Measurements from ENCODE around the gene PACRG. TPM values are rescaled to one million over a fixed set of nuclear protein-coding genes. Genes with fewer than 3 reads are reported as not detected.

Gene PACRG
- total RNA-seq (2022; extraction: Qiagen RNA extraction; ENCODE audit: low read depth) = 0.25 TPM in 1 of 5 replicates, not detected in the others

GRCh38 chr6:162727322-162728182, at the start of gene PACRG, which contains the start of gene PRKN:
Gene PACRG (plus strand): TSS chr6:162727974.
Gene PRKN (minus strand): TSS chr6:162727766.

Other genes with a start within 250 kb of the PACRG start
- 0.07 TPM in 1 of 5 replicates, not detected in the others for gene PRKN, start 208 bp upstream of the PACRG start, total RNA-seq (2022; extraction: Qiagen RNA extraction; ENCODE audit: low read depth)